Activated CD8-positive, alpha-beta memory T cell treated with anti-CD3 and anti-CD28 coated beads, Interleukin-2, amount 10 ng/mL, durations not matched to agents 7 days and 5 days (primary cell): ENCODE measurements around the gene ADCY3. TPM values are rescaled to one million over a fixed set of nuclear protein-coding genes. Genes with fewer than 3 reads are reported as not detected.

Experiments used
- ATAC-seq: fragments of 150-1000 bp; cut with Tn5 transposase; one replicate; pipeline ENCODE4 v1.10.0; 2021; ENCODE audit warnings: moderate library complexity
- CTCF ChIA-PET: fragments of 350-600 bp; sonication (Branson Sonifier 250); formaldehyde crosslinking; loops from one replicate; lab custom pipeline; 2021; ENCODE audit warnings: antibody characterized with exemption; lab: Charles Lee
- DNase-seq: peaks from one replicate; pipeline ENCODE4 v3.0.0-alpha.2; 2020
- H3K27ac Mint-ChIP-seq: one replicate; pipeline ENCODE4 v1.8.0; 2021; ENCODE audit warnings: mild to moderate bottlenecking, mixed read lengths
- H3K27me3 Mint-ChIP-seq: one replicate; pipeline ENCODE4 v1.8.0; 2021; ENCODE audit warnings: mixed read lengths
- H3K36me3 Mint-ChIP-seq: one replicate; pipeline ENCODE4 v1.8.0; 2021; ENCODE audit warnings: mild to moderate bottlenecking, mixed read lengths
- H3K4me1 Mint-ChIP-seq: one replicate; pipeline ENCODE4 v1.8.0; 2021; ENCODE audit warnings: mixed read lengths
- H3K4me3 Mint-ChIP-seq: one replicate; pipeline ENCODE4 v1.8.0; 2021; ENCODE audit warnings: mild to moderate bottlenecking, moderate library complexity, mixed read lengths
- H3K9me3 Mint-ChIP-seq: one replicate; pipeline ENCODE4 v1.8.0; 2022; ENCODE audit warnings: low read depth, mixed read lengths
- total RNA-seq, 2 experiments: library from RNA; stranded (reverse); gene quantifications; one replicate each; pipeline ENCODE4 v1.2.3, GENCODE V29; 2021

Gene ADCY3
- total RNA-seq, result 10 to 100 TPM; 81.4 to 85.0 TPM

DNA sequence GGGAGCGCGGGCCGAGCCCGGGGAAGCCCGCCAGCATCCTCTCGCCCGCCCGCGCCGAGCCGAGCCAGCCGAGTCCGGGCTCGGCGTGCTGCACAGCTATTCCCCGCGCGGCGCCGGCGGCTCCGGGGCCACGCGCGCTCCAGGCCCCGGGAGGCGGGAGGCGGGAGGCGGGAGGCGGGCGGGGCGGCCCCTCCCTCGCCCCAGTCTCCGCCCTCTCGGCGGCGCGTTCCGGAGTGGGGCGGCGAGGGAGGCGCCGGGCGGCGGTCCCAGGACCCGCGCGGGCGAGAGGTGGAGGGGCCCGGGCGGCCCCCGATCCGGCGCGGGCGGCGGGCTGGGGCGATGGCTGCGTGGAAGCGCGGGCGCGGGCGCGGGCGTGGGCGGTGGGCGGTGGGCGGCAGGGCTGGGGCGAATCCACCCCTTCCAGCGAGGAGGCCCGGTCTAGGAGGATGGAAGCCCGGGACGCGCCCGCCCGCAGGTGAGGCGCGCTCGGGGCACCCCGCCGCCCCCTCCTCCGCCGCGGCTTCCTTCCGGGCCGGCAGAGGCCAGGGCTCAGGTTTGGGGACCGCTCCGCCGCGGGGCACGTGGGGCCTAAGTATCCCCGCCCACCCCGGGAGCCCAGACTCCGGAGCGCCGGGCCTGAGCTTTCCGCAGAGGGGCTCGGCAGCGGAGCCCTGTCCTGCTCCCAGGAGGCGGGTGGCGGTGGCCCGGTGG is at the start of gene ADCY3:
TSS of gene ADCY3 (minus strand) at position 140 of the 711 bp plus-strand sequence. CDS start 1,250 bp downstream, outside the sequence.
- ATAC-seq (peak; percentile 76), DNase-seq (peak; percentile 75)
- Mint-ChIP-seq H3K4me3 (peak within 1 kb of the TSS; percentile 90), H3K9me3 (no peaks in the 10 kb centered on the region), H3K27me3 (no peaks in the 10 kb centered on the region), H3K4me1 (peaks cover 40% of the 10 kb centered on the region), H3K36me3 (peaks cover 16% of the 10 kb centered on the region), H3K27ac (peak within 1 kb of the TSS; percentile 72)
- CTCF ChIA-PET, result interaction anchor here (1.1 to 1.4 kb wide), 2 partner anchors 92 to 510 kb away, joined by 3 to 5 read pairs; no protein-coding TSS in a partner anchor

DNA sequence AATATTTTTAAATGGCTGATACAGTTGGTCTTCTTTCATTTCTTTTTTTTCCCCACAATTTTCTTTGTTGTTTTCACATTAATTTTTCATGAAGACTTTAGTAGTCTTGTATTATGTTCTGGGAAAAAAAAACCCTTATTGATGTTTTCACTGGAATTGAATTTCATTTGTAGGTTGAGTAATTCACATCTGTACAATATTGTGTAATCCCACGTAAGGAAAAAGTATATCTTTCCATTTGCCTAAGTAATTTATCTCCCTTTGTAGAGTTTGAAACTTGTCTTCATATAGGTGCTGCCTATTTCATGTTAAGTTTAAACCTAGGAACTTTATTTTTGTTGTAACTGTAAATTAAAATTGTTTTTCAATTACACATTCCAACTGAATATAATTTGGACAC is 49.7 kb upstream of the ADCY3 start:
- CTCF ChIA-PET, result interaction anchor here (0.6 to 1.2 kb wide), 2 partner anchors 16 to 160 kb away, joined by 3 to 5 read pairs; no protein-coding TSS in a partner anchor
- no peak for DNase-seq
- no peaks in the 10 kb centered on the region for H3K27me3 Mint-ChIP-seq
- ATAC-seq, result no peak
- H3K9me3 Mint-ChIP-seq, result no peaks in the 10 kb centered on the region
- no peak overlapping the region for H3K27ac Mint-ChIP-seq
- H3K36me3 Mint-ChIP-seq, result peaks cover 12% of the 10 kb centered on the region
- H3K4me3 Mint-ChIP-seq, result no peak overlapping the region
- peaks cover 19% of the 10 kb centered on the region for H3K4me1 Mint-ChIP-seq

DNA sequence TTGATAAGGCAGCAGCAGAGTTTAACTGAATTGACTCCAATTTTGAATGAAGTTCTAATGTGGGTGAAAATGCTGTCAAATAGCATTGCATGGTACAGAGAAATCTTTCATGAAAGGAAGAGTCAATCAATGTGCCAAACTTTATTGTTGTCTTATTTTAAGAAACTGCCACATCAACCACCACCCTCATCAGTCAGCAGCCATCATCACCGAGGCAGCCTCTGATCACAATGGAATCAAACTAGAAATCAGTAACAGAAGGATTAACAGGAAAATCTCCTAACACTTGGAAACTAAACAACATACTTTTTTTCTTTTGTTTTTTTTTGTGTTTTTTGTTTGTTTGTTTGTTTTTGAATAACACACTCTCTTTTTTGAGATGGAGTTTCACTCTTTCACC is 41.9 kb upstream of the ADCY3 start:
- DNase-seq, result no peak
- no peak for ATAC-seq
- CTCF ChIA-PET, result no interaction called here
- peaks cover 57% of the 10 kb centered on the region for H3K36me3 Mint-ChIP-seq
- H3K27ac Mint-ChIP-seq, result no peak overlapping the region
- no peaks in the 10 kb centered on the region for H3K27me3 Mint-ChIP-seq
- no peak overlapping the region for H3K4me3 Mint-ChIP-seq
- no peaks in the 10 kb centered on the region for H3K9me3 Mint-ChIP-seq
- peaks cover 4% of the 10 kb centered on the region for H3K4me1 Mint-ChIP-seq

DNA sequence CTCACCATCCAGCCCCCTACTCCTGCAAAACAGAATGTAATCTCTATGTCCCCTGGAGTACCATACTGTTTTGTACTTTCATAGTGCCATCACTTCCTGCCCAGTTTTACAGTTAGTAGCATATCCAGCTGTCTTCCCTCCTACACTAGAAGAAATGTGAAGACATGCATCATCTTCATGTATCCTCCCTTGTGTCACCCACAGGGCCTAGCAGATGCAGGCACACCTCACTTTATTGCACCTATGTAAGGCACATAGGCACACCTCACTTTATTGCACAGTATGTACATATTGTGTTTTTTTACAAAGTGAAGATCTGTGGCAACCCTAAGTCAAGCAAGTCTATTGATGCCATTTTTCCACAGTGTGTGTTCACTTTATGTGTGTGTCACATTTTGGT is 39.7 kb upstream of the ADCY3 start:
- peaks cover 5% of the 10 kb centered on the region for H3K9me3 Mint-ChIP-seq
- H3K27me3 Mint-ChIP-seq, result no peaks in the 10 kb centered on the region
- ATAC-seq, result no peak
- H3K27ac Mint-ChIP-seq, result no peak overlapping the region
- DNase-seq, result no peak
- H3K36me3 Mint-ChIP-seq, result peaks cover 67% of the 10 kb centered on the region
- no peak overlapping the region for H3K4me3 Mint-ChIP-seq
- peaks cover 4% of the 10 kb centered on the region for H3K4me1 Mint-ChIP-seq
- CTCF ChIA-PET, result no interaction called here

DNA sequence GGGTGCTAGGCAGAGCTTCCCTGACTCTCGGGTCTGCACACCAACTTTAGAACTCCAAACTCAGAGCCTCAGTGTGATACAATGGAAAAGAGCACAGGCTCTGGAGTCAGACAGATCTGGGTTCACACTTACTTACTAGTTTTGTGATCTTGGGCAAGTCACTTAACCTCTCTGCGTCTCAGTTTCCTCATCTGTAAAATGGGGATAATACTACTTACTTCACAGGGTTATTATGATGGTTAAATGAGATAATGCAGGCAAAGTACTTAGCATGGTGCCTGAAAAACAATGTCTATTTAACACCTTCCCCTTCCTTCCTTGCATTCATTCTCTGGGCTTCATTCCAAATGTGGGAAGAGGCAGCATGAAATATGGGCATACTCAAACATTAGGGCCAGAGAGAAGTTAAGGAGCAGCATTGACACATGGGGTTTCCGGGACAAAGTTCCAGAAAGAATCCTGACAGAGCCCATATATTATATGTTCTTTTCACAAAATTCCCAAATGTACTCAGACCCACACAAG is 38.4 kb upstream of the ADCY3 start:
- Mint-ChIP-seq H3K4me1 (peaks cover 4% of the 10 kb centered on the region), H3K9me3 (peaks cover 5% of the 10 kb centered on the region), H3K36me3 (peaks cover 74% of the 10 kb centered on the region), H3K4me3 (no peak overlapping the region), H3K27ac (no peak overlapping the region), H3K27me3 (no peaks in the 10 kb centered on the region)
- CTCF ChIA-PET, result no interaction called here
- no peak for ATAC-seq
- DNase-seq, result no peak

DNA sequence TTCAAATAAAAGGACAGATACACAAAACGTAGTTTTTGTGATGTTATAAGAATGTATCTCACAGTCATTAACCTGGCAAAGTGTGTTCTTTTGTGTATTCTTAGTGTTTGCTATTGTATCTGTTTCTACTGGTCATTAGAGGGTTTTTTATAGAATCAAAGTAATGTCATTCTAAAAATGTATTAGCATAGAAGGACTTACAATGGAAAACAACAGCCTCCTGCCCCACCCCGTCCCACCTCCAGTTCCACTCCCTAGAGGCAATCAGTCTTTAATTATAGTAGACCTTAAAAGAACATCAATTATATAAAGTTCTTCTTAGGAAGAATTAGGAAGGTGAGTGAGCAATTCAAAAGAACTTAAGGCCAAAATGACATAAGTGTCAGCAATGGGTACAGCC is 37.9 kb upstream of the ADCY3 start:
- peaks cover 5% of the 10 kb centered on the region for H3K9me3 Mint-ChIP-seq
- no peak for DNase-seq
- peaks cover 76% of the 10 kb centered on the region for H3K36me3 Mint-ChIP-seq
- H3K4me3 Mint-ChIP-seq, result no peak overlapping the region
- peaks cover 4% of the 10 kb centered on the region for H3K4me1 Mint-ChIP-seq
- CTCF ChIA-PET, result interaction anchor here (0.6 kb wide), 1 partner anchor 183 kb away, joined by 3 read pairs; no protein-coding TSS in a partner anchor
- H3K27ac Mint-ChIP-seq, result no peak overlapping the region
- ATAC-seq, result no peak
- H3K27me3 Mint-ChIP-seq, result no peaks in the 10 kb centered on the region

DNA sequence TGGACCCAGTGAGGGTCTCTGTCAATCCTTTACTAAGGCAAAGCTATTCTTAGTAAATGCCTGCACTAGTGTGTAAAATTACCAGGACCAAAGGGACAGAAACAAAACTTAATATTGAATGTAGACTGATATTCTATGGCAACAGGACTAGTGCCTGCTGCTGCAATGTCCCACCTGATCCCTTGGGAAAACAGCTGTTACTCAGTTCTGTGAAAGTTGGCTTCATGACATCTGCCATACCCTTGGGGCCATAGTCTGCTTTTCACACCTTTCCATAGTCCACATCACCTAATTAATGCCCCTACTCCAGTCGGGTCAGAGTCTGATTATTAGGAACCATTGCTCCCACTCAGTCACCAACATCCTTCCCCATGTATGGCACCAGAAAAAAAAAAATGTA is 37.2 kb upstream of the ADCY3 start:
- no peak for ATAC-seq
- Mint-ChIP-seq H3K27ac (no peak overlapping the region), H3K9me3 (peaks cover 5% of the 10 kb centered on the region), H3K4me1 (peaks cover 4% of the 10 kb centered on the region), H3K27me3 (no peaks in the 10 kb centered on the region), H3K4me3 (no peak overlapping the region), H3K36me3 (peaks cover 74% of the 10 kb centered on the region)
- DNase-seq, result no peak
- CTCF ChIA-PET, result no interaction called here

DNA sequence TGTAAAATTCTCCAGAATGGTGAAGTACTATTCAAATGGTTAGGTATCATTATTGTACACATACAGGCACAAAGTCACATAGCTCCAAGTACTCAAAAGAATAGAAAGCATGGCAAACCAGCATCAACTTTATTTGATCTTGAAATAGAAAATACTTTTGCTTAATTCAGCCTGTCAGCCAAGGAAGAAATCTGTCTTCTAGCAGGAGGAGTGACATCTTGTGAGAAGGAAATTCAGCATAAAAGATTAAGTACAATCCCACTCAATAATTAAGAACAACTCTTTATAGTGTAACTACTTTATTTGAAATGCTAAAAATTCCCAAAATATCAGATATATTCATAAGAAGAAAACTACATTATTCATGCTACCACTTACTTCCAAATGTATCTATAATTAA is 35.9 kb upstream of the ADCY3 start:
- Mint-ChIP-seq H3K36me3 (peaks cover 77% of the 10 kb centered on the region), H3K4me3 (no peak overlapping the region), H3K27ac (no peak overlapping the region), H3K4me1 (peaks cover 4% of the 10 kb centered on the region), H3K27me3 (no peaks in the 10 kb centered on the region), H3K9me3 (peaks cover 5% of the 10 kb centered on the region)
- ATAC-seq (no peak), DNase-seq (no peak)
- CTCF ChIA-PET, result no interaction called here

DNA sequence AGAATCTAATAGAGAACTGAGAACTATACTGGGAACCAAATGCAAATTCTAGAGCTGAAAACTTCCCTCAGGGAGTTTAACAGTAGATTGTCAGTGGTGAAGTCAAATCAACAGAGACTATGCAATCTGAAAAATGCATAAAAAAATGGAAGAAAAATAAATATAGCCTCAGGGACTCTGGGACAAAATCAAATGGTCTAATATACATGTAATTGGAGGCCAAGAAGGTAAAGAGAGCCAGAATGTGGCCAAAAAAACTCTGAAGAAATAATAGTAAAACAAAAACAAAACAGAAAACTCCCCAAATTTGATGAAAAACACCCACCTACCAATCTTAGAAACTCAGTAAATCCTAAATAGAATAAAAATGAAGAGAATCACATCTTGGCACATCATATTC is 35.2 kb upstream of the ADCY3 start:
- CTCF ChIA-PET, result no interaction called here
- DNase-seq (no peak), ATAC-seq (no peak)
- Mint-ChIP-seq H3K9me3 (peaks cover 5% of the 10 kb centered on the region), H3K27ac (no peak overlapping the region), H3K36me3 (peaks cover 75% of the 10 kb centered on the region), H3K4me1 (peaks cover 4% of the 10 kb centered on the region), H3K27me3 (no peaks in the 10 kb centered on the region), H3K4me3 (no peak overlapping the region)

DNA sequence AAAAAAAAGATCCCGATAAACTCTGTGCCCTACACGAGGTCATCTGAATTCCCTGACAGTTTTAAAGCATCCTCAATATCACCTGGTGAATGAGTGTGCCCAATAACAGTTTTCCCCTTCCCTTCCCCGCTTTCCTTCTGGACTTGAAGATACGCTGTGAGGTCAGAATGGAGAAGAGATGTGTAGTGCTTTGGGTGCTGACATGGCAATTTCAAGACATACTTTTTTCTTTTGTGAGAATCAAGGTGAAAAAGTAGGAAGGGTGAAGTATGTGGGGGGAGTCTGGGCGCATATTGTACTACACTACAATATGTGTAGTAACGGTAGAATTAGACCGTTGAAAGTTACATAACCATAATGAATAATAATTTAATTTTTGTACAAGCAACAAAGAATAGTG is 30.1 kb upstream of the ADCY3 start:
- ATAC-seq (no peak), DNase-seq (no peak)
- no peak overlapping the region for H3K27ac Mint-ChIP-seq
- peaks cover under 1% of the 10 kb centered on the region for H3K9me3 Mint-ChIP-seq
- H3K27me3 Mint-ChIP-seq, result no peaks in the 10 kb centered on the region
- CTCF ChIA-PET, result no interaction called here
- no peak overlapping the region for H3K4me3 Mint-ChIP-seq
- no peaks in the 10 kb centered on the region for H3K4me1 Mint-ChIP-seq
- H3K36me3 Mint-ChIP-seq, result peaks cover 40% of the 10 kb centered on the region

DNA sequence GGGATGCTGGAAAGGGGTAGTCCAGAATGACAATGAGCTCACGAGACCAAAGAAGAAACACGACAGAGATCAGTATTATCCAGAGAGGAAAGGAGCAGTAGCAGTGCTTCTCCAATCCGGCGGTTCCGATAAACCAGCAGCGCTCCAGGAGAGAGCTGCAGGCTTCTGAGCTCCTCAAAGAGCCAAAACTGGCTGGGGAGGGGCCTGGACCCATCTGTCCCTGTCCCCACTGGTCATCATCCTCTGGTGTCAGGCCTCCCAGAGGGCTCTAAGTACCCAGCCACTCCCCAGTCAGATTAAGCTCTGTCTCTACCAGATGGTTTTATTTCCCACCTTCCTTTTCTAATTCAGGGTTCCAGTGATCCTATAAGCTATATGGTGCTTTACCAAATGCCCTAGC is 28.5 kb upstream of the ADCY3 start:
- Mint-ChIP-seq H3K4me1 (no peaks in the 10 kb centered on the region), H3K4me3 (no peak overlapping the region), H3K27ac (no peak overlapping the region), H3K27me3 (no peaks in the 10 kb centered on the region), H3K36me3 (peaks cover 28% of the 10 kb centered on the region), H3K9me3 (no peaks in the 10 kb centered on the region)
- no peak for DNase-seq
- CTCF ChIA-PET, result interaction anchor here (0.6 kb wide), 1 partner anchor 69 kb away, joined by 3 read pairs; no protein-coding TSS in a partner anchor
- ATAC-seq, result no peak

DNA sequence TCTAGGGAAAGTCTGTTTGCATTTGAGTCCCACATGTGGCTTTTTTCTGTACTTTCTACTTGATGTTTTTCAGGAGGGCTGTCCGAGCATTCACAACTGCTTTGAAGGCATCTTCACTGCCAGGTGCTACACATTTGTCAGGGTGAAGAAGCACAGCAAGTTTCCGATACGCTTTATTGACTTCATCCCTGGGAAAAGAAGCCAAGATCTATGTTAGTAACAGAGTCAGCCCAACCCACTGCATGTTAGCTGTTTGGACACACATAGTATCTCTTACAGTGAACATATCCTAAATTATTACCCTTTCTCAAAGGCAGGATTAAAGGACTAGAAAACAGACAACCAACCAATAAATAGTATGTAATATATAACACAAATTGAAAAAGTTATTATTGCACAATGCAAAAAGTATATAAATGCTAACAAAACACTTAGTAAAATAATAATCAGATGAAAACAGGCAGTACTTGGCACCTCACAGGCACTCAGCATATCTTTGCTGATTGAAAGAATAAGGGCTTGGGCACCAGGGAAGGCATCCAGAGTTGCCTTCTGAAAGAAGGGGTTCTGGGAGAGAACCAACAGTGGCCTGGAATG is 27.6 kb upstream of the ADCY3 start:
- DNase-seq (no peak), ATAC-seq (no peak)
- no peaks in the 10 kb centered on the region for H3K9me3 Mint-ChIP-seq
- H3K4me1 Mint-ChIP-seq, result no peaks in the 10 kb centered on the region
- H3K27me3 Mint-ChIP-seq, result no peaks in the 10 kb centered on the region
- no peak overlapping the region for H3K27ac Mint-ChIP-seq
- CTCF ChIA-PET, result no interaction called here
- H3K4me3 Mint-ChIP-seq, result no peak overlapping the region
- peaks cover 24% of the 10 kb centered on the region for H3K36me3 Mint-ChIP-seq

DNA sequence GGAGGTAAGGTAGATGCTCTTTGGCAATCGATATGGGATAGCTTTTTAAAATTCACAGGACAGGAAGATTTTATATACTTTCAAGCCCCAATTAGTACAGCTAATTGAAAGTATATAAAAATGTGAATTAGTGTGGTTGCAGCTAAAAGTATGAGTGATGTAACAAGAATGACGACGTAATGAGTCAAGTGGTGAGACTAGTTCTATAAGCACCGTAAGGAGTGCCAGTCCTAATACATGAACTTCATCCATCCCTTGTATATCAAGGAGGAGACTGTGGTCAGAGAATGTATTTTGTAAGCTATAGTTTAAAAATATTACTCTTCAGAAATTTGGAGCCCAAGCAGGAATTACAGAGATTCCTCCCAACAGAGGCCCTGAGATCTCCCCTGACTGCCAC is 25.9 kb upstream of the ADCY3 start:
- Mint-ChIP-seq H3K27me3 (no peaks in the 10 kb centered on the region), H3K9me3 (no peaks in the 10 kb centered on the region), H3K4me3 (no peak overlapping the region), H3K36me3 (peaks cover 13% of the 10 kb centered on the region), H3K4me1 (no peaks in the 10 kb centered on the region), H3K27ac (no peak overlapping the region)
- CTCF ChIA-PET, result interaction anchor here (1.0 to 1.7 kb wide), 3 partner anchors 11 to 251 kb away, joined by 3 to 5 read pairs (median 3); no protein-coding TSS in a partner anchor
- ATAC-seq (no peak), DNase-seq (no peak)
